Skeletal muscle tissue (tissue), 4 donors: ENCODE measurements around the gene FCSK. TPM values are rescaled to one million over a fixed set of nuclear protein-coding genes. Genes with fewer than 3 reads are reported as not detected.

Experiments used
- H3K27ac ChIP-seq: one replicate; pipeline ENCODE4 v1.7.0; 2013; ENCODE audit warnings: mild to moderate bottlenecking, low read depth, low read length, inconsistent platforms
- H3K27me3 ChIP-seq, 3 donors: one replicate each; pipeline ENCODE4 v1.7.0; 2013; ENCODE audit warnings: low read length in 3 of 3; ENCODE audit not compliant: control insufficient read depth in 3 of 3, insufficient read depth in 3 of 3
- H3K36me3 ChIP-seq, 3 donors: one replicate each; pipeline ENCODE4 v1.7.0; 2013; ENCODE audit warnings: low read length in 3 of 3; ENCODE audit not compliant: control insufficient read depth in 3 of 3, insufficient read depth in 3 of 3
- H3K4me1 ChIP-seq, 3 donors: one replicate each; pipeline ENCODE4 v1.7.0; 2013; ENCODE audit warnings: low read length in 3 of 3, mild to moderate bottlenecking in 3 of 3; ENCODE audit not compliant: control insufficient read depth in 3 of 3, insufficient read depth in 3 of 3
- H3K4me3 ChIP-seq, 3 donors: one replicate each; pipeline ENCODE4 v1.7.0; 2013; ENCODE audit warnings: low read length in 3 of 3
- H3K9ac ChIP-seq, 3 donors: one replicate each; pipeline ENCODE4 v1.7.0; 2013; ENCODE audit warnings: low read length in 3 of 3, mild to moderate bottlenecking in 3 of 3, moderate library complexity in 2 of 3, low read depth in 1 of 3
- H3K9me3 ChIP-seq, 3 donors: one replicate each; pipeline ENCODE4 v1.7.0; 2013; ENCODE audit warnings: low read length in 3 of 3; ENCODE audit not compliant: control insufficient read depth in 3 of 3
- total RNA-seq: library from RNA; depleted of rRNA; stranded (reverse); fragments of >200 nt; gene quantifications from one replicate; pipeline ENCODE4 v1.2.3, GENCODE V29; 2014
- donor health status: Osteomylitis.

FCSK gene
- total RNA-seq, 1 donor from 2014 or later, result 6.8 TPM

DNA sequence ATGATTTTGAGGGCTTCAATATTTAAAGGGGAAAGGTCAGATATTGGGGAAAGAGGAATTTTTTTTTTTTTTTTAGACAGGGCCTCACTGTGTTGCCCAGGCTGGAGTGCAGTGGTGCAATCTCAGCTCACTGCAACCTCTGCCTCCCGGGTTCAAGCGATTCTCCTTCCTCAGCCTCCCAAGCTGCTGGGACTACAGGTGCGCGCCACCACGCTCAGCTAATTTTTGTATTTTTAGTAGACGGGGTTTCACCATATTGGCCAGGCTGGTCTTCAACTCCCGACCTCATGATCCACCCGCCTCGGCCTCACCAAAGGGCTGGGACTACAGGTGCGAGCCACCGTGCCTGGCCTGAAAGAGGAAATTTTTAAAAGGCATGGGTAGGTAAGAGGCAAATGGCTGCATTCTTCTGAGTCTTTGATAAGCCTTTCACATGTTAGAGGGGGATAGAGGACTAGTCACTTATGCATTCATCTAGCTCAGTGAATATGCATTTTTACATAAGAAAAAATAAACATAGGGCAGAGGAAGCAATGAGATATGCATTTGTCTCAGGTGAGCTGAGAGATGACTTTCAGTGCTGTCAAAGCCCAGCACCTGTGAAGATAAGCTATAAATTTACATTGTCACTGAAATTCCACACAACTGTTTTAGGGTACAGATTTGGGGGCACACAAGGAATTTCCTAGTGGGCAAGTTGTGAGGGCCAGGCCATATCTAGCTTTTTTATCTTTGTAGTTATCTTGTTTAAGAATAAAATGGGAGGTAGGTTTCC is 1.1 kb upstream of the FCSK start:
- Histone ChIP-seq H3K27ac (peak overlapping the region; percentile 98), H3K9me3 (no peaks in the 10 kb centered on the region), H3K36me3 (no peaks in the 10 kb centered on the region), H3K9ac (peak overlapping the region; percentile 89 to 97 (median 92)), H3K27me3 (no peaks in the 10 kb centered on the region), H3K4me1 (peaks cover 9 to 10% (median 10%) of the 10 kb centered on the region in 3 donors), H3K4me3 (peak overlapping the region; percentile 88 to 90 (median 89))

DNA sequence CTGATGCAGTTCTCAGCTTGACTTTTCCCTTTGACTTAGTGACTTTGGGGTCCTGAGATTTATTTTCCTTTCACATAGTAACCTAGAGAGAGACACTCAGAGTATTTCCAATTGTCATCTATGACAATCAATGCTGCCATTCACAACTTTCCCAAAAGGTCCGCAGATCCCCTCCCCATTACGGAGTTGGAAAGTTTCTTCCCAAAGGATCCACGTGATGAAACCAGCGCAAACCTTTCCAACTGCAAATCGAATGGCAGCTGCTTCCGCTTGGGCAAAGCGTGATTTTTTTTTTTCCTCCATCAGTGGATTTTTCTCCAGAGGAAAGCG is 538 bp upstream of the FCSK start:
- Histone ChIP-seq H3K4me3 (peak overlapping the region; percentile 88 to 90 (median 89)), H3K9me3 (no peaks in the 10 kb centered on the region), H3K36me3 (no peaks in the 10 kb centered on the region), H3K27me3 (no peaks in the 10 kb centered on the region), H3K4me1 (peaks cover 9 to 10% (median 10%) of the 10 kb centered on the region in 3 donors), H3K27ac (peak overlapping the region; percentile 98), H3K9ac (peak overlapping the region; percentile 89 to 97 (median 92))

DNA sequence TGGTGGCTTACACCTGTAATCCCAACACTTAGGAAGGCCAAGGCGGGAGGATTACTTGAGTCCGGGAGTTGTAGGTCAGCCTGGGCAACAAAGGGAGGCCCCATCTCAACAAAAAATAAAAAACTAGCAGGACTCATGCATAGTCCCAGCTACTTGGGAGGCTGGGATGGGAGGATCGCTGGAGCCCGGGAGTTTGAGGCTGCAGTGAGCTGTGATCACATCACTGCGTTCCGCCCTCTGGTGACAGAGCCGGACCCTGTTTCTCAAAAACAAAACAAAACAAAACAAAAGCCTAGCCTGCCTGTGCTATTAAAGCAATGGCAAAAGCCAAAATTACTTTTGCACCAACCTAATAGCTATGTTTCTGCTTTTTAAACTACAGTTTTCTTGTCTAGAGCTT is 1.5 kb downstream of the FCSK start:
- Histone ChIP-seq H3K27ac (no peak overlapping the region), H3K4me3 (no peak overlapping the region), H3K9me3 (no peaks in the 10 kb centered on the region), H3K27me3 (no peaks in the 10 kb centered on the region), H3K36me3 (no peaks in the 10 kb centered on the region), H3K4me1 (peaks cover 13 to 15% (median 13%) of the 10 kb centered on the region in 3 donors), H3K9ac (no peak overlapping the region)

DNA sequence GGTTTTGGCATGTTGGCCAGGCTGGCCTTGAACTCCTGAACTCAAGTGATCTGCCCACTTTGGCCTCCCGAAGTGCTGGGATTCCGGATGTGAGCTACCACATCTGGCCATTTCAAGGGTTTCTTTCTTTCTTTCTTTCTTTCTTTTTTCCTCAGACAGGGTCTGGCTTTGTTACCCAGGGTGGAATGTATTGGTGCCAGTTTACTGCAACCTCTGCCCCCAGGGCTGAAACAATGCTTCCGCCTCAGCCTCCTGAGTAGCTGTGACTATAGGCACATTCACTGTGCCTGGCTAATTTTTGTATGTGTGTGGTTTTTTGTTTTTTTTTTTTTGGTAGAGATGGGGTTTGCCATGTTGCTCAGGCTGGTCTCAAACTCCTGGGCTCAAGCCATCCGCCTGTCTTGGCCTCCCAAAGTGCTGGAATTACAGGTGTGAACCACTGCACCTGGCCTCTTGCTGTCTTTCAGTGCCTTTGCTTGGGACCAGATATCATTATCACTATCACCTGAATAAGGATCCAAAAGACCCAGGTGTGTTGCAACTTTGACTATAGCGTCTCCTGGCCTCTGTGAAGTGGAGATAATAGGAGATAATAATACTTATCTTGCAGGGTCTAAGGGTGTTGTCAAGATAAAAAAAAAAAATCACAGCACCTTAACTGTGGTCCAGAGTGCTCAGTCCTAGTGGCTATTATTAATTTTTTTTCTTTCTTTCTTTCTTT is 3.2 kb downstream of the FCSK start:
- Histone ChIP-seq H3K27me3 (no peaks in the 10 kb centered on the region), H3K4me1 (peaks cover 17 to 24% (median 19%) of the 10 kb centered on the region in 3 donors), H3K36me3 (no peaks in the 10 kb centered on the region), H3K4me3 (no peak overlapping the region), H3K9ac (no peak overlapping the region), H3K9me3 (no peaks in the 10 kb centered on the region), H3K27ac (no peak overlapping the region)

DNA sequence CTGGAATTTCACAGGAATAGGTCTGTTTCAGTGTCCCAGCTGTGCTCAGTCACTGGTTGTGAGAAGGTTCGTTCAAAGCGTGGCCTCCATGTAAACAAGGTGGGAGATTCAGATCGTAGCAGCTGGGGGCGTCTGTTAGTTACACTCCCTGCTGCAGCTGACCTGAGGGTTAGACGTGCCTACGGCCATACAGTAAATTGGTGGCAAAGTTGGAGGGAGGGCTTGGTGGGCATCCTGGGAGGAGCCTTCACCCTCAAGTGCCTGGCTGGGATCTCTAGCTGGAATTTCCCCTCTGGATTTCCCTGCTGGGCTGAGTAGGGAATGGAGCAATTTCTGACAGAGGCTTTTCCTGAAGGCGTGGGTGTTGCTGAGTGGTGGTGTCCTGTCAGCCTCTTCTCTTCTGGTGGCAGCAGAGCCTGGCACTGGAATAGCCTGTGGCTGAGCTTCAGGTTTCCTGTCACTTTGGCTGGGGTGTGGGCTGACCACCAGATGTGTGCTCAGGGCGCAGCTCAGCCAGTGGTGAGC is 6.4 kb downstream of the FCSK start:
- H3K4me3 ChIP-seq, result no peak overlapping the region
- H3K4me1 ChIP-seq, result peaks cover 7 to 17% (median 9%) of the 10 kb centered on the region in 3 donors
- H3K36me3 ChIP-seq, result peaks cover 16 to 23% (median 20%) of the 10 kb centered on the region in 3 donors
- H3K9ac ChIP-seq, result peak overlapping the region in 2 of 3 donors; percentile 50 to 57
- H3K27me3 ChIP-seq, result no peaks in the 10 kb centered on the region
- H3K9me3 ChIP-seq, result no peaks in the 10 kb centered on the region
- H3K27ac ChIP-seq, result no peak overlapping the region

DNA sequence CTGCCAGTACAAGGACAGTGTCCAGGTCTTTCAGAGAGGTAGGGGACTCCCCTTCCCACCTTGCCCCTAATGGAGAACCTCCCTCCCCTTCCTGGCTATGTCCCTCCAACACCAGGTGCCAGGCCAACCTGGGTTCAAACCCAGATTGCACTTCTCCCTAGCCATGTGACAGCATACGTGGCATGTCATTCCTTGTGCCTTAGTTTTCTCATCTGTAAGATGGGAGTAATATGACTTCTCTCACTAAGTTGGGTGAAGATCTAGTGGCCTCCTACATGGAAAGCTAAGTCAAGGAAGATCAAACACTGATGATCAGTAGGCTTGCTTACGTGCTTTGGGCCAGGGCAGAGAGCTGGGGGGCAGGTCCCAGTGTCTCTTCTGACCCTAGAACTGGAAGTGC is 8.8 kb downstream of the FCSK start:
- Histone ChIP-seq H3K27ac (no peak overlapping the region), H3K9me3 (no peaks in the 10 kb centered on the region), H3K27me3 (no peaks in the 10 kb centered on the region), H3K4me1 (peaks cover 16 to 28% (median 19%) of the 10 kb centered on the region in 3 donors), H3K36me3 (peaks cover 19 to 30% (median 22%) of the 10 kb centered on the region in 3 donors), H3K4me3 (no peak overlapping the region), H3K9ac (no peak overlapping the region)

DNA sequence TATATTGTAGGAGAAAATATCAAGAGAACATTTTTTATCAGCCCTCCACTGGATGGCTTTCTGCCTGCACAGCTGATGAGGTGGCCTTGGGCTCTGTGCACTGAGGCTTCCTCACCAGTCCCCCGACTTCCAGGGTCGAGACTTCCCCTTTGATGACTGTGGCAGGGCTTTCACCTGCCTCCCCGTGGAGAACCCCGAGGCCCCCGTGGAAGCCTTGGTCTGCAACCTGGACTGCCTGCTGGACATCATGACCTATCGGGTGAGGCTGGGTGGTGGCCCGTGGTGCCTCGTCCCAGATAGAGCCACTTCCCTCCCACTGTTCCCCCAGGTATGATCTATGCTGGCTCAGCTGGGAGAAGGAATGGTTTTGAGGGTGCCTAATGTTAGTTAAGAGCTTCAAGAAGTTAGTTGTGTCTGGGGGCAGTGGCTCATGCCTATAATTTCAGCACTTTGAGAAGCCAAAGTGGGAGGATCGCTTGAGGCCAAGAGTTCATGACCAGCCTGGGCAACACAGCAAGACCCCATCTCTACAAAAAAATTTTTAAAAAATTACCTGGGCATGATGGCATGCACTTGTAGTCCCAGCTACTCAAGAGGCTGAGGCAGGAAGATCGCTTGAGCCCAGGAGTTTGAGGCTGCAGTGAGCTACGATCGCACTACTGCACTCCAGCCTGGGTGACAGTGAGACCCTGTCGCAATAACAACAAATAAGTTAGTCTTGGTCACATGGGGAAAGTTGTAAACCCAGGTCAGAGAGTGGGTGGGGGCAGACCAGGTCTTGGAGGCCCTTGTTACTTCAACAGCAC is 11.8 kb downstream of the FCSK start:
- Histone ChIP-seq H3K4me1 (peaks cover 11 to 29% (median 22%) of the 10 kb centered on the region in 3 donors), H3K36me3 (peaks cover 23 to 33% (median 25%) of the 10 kb centered on the region in 3 donors)

DNA sequence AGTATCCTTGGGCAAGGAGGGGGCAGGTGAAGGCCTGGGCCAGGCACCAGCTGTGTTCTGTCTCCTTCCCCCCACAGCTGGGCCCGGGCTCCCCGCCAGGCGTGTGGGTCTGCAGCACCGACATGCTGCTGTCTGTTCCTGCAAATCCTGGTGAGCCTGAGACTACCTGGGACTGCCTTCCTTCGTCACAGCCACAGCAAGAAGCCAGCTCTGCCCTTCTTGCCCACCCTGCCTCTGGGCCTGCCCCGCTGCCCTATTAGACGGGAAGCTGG is 12.3 kb downstream of the FCSK start:
- Histone ChIP-seq H3K36me3 (peaks cover 23 to 33% (median 25%) of the 10 kb centered on the region in 3 donors), H3K27ac (no peak overlapping the region), H3K4me1 (peaks cover 9 to 24% (median 21%) of the 10 kb centered on the region in 3 donors), H3K27me3 (no peaks in the 10 kb centered on the region), H3K9me3 (no peaks in the 10 kb centered on the region), H3K4me3 (no peak overlapping the region), H3K9ac (no peak overlapping the region)

More for the DNA sequence above, 11.8 kb downstream of the FCSK start:
- Histone ChIP-seq H3K27ac (no peak overlapping the region), H3K9me3 (no peaks in the 10 kb centered on the region), H3K9ac (no peak overlapping the region), H3K4me3 (no peak overlapping the region), H3K27me3 (no peaks in the 10 kb centered on the region)

DNA sequence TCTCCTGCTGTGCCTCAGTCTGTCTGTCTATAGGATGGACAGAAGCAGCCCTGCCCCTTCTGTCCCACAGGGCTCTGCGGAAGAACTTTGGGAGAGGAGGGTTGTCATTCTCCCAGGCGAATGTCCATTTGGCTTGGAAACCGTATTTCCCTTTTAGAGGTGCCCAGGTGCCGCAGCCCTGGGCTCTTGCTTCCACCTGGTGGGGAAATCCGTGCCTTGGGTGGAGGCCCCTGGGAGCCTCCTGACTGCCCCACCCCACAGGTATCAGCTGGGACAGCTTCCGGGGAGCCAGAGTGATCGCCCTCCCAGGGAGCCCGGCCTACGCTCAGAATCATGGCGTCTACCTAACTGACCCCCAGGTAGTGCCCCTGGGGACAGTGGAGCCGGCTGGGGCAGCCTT is 12.7 kb downstream of the FCSK start:
- Histone ChIP-seq H3K27me3 (no peaks in the 10 kb centered on the region), H3K4me1 (peaks cover 9 to 23% (median 21%) of the 10 kb centered on the region in 3 donors), H3K9me3 (no peaks in the 10 kb centered on the region), H3K9ac (peak overlapping the region in 1 of 3 donors; percentile 74), H3K36me3 (peaks cover 23 to 33% (median 26%) of the 10 kb centered on the region in 3 donors), H3K27ac (peak overlapping the region; percentile 13), H3K4me3 (no peak overlapping the region)
